ACHN (cell line): ENCODE results near the gene RNF130.

ENCODE experiments used
- DNase-seq: peaks from one replicate; pipeline ENCODE4 v3.0.0-alpha.2; 2015
- in situ Hi-C: cut with HindIII; loops from 2 replicates; pipeline ENCODE4 v1.10.0; 2017; ENCODE audit warnings: low sequenced_read_pairs, low pct_ligation_motif_present, low pct_unique_long_range_greater_than_20kb

Gene RNF130

GRCh38 chr5:180070756-180071530 lies 616 bp downstream of the RNF130 start:
- peak; percentile 32 for DNase-seq
- in situ Hi-C loops: no loop called here

GRCh38 chr5:180069589-180070247 lies 1.8 kb downstream of the RNF130 start:
- no peak for DNase-seq

GRCh38 chr5:180068519-180069090 lies 3.0 kb downstream of the RNF130 start:
- in situ Hi-C loops: no loop called here
- DNase-seq: no peak

More at GRCh38 chr5:180069589-180070247, 1.8 kb downstream of the RNF130 start:
- in situ Hi-C loops: no loop called here

GRCh38 chr5:180067986-180068385 lies 3.6 kb downstream of the RNF130 start:
- in situ Hi-C loops: no loop called here
- no peak for DNase-seq

- in situ Hi-C loops: no loop called here
- DNase-seq: no peak
Observed at GRCh38 chr5:180060192-180060591, 11.4 kb downstream of the RNF130 start.

- in situ Hi-C loops: no loop called here
- DNase-seq: no peak
Observed at GRCh38 chr5:180059326-180059725, 12.2 kb downstream of the RNF130 start.

GRCh38 chr5:180056153-180056552 lies 15.4 kb downstream of the RNF130 start:
- in situ Hi-C loops: no loop called here
- no peak for DNase-seq

- in situ Hi-C loops: no loop called here
- DNase-seq: no peak
Observed at GRCh38 chr5:180054226-180054625, 17.3 kb downstream of the RNF130 start.

- no peak for DNase-seq
- in situ Hi-C loops: no loop called here
Observed at GRCh38 chr5:180053061-180053602, 18.4 kb downstream of the RNF130 start.

- in situ Hi-C loops: no loop called here
Observed at GRCh38 chr5:180052211-180052818, 19.2 kb downstream of the RNF130 start.

GRCh38 chr5:180050121-180050940 lies 21.2 kb downstream of the RNF130 start:
- in situ Hi-C loops: no loop called here

More at GRCh38 chr5:180052211-180052818, 19.2 kb downstream of the RNF130 start:
- no peak for DNase-seq

GRCh38 chr5:180049185-180049548 lies 22.4 kb downstream of the RNF130 start:
- in situ Hi-C loops: no loop called here
- DNase-seq: no peak

More at GRCh38 chr5:180050121-180050940, 21.2 kb downstream of the RNF130 start:
- DNase-seq: no peak

GRCh38 chr5:180047667-180048066 lies 23.9 kb downstream of the RNF130 start:
- in situ Hi-C loops: no loop called here
- no peak for DNase-seq

- in situ Hi-C loops: no loop called here
- no peak for DNase-seq
Observed at GRCh38 chr5:180046656-180047055, 24.9 kb downstream of the RNF130 start.

- DNase-seq: no peak
- in situ Hi-C loops: no loop called here
Observed at GRCh38 chr5:180045889-180046499, 25.6 kb downstream of the RNF130 start.

- DNase-seq: no peak
- in situ Hi-C loops: no loop called here
Observed at GRCh38 chr5:180043377-180043776, 28.2 kb downstream of the RNF130 start.

GRCh38 chr5:180041301-180042274 lies 30.0 kb downstream of the RNF130 start:
- no peak for DNase-seq
- in situ Hi-C loops: no loop called here
